WI38 (cell line): ENCODE data around the gene BRSK1.

Experiments used
- H3K4me3 ChIP-seq: 2 replicates; pipeline ENCODE4 v1.5.1; 2011; ENCODE audit warnings: low read depth, mild to moderate bottlenecking, control low read depth, low read length
- CTCF ChIP-seq: IDR thresholded peaks from 2 replicates; pipeline ENCODE4 v1.5.1; 2012; ENCODE audit warnings: low read depth, mild to moderate bottlenecking, control low read depth, low read length

BRSK1 gene

GRCh38 chr19:55255618-55256423 is 28.0 kb upstream of the BRSK1 start:
- H3K4me3 ChIP-seq, result 0 out of 2 replicates have a peak overlapping the region, but pooled peaks have one; percentile 9
- TF ChIP-seq CTCF, result no peak

- H3K4me3 ChIP-seq, result peak overlapping the region; percentile 74
- no peak for TF ChIP-seq CTCF
These were observed 27.0 kb upstream of the BRSK1 start for GRCh38 chr19:55256562-55257460.

GRCh38 chr19:55257461-55258420 is 26.1 kb upstream of the BRSK1 start:
- peak overlapping the region; percentile 74 for H3K4me3 ChIP-seq
- TF ChIP-seq CTCF, result no peak

GRCh38 chr19:55258476-55258827 is 25.3 kb upstream of the BRSK1 start:
- H3K4me3 ChIP-seq, result peak overlapping the region; percentile 74
- no peak for TF ChIP-seq CTCF

GRCh38 chr19:55258828-55259539 is 24.8 kb upstream of the BRSK1 start, which contains the start of gene PPP6R1:
Gene PPP6R1 (minus strand): TSS chr19:55259017. CDS start chr19:55247103, 11,914 bp downstream.
- no peak for TF ChIP-seq CTCF
- H3K4me3 ChIP-seq, result peak within 1 kb of the TSS; percentile 74

GRCh38 chr19:55259540-55260210 is 24.1 kb upstream of the BRSK1 start:
- H3K4me3 ChIP-seq, result peak overlapping the region; percentile 50
- no peak for TF ChIP-seq CTCF
